Right lobe of liver (tissue), 6 donors: ENCODE data around the gene OLIG3. TPM values are rescaled to one million over a fixed set of nuclear protein-coding genes. Genes with fewer than 3 reads are reported as not detected.
A peak's percentile ranks its signal among the peaks of the same experiment; 100 is the strongest.

Source experiments
- ATAC-seq, 4 donors: fragments of 200-7000 bp; cut with Tn5 transposase; one replicate each; pipeline ENCODE4 v1.9.1; 2020; ENCODE audit warnings: mild to moderate bottlenecking in 4 of 4, moderate library complexity in 4 of 4
- DNase-seq, 3 donors: peaks; one replicate each; pipeline ENCODE4 v3.0.0-alpha.2; 2020
- H3K27ac ChIP-seq, 3 donors: fragments of 200-600 bp; one replicate each; pipeline ENCODE4 v1.8.0; 2022
- H3K27me3 ChIP-seq, 2 donors: fragments of 200-600 bp; one replicate each; pipeline ENCODE4 v1.8.0; 2022
- H3K36me3 ChIP-seq, 4 donors: fragments of 200-600 bp; sonication (generic) in 1 of 4; one replicate each; pipeline versions ENCODE4 v1.5.1 to v1.8.0; 2017 to 2022; ENCODE audit warnings: control low read depth in 1 of 4
- H3K4me1 ChIP-seq, 4 donors: fragments of 200-600 bp; sonication (generic) in 1 of 4; one replicate each; pipeline versions ENCODE4 v1.5.1 to v1.8.0; 2017 to 2022; ENCODE audit warnings: control low read depth in 1 of 4
- H3K4me3 ChIP-seq, 3 donors: fragments of 200-600 bp; one replicate each; pipeline ENCODE4 v1.8.0; 2022
- H3K9me3 ChIP-seq, 4 donors: fragments of 200-600 bp; sonication (generic) in 1 of 4; one replicate each; pipeline versions ENCODE4 v1.5.1 to v1.8.0; 2017 to 2022; ENCODE audit warnings: control low read depth in 1 of 4
- CTCF ChIP-seq, 4 donors: fragments of 200-600 bp in 3 of 4; fragments of 450-650 bp in 1 of 4; IDR thresholded peaks; one replicate each; pipeline versions ENCODE4 v1.5.1 to v1.8.0; 2016 to 2022; ENCODE audit warnings: antibody characterized with exemption in 4 of 4, mild to moderate bottlenecking in 2 of 4
- POLR2A ChIP-seq: fragments of 450-650 bp; IDR thresholded peaks from one replicate; pipeline ENCODE4 v1.6.1; 2017; ENCODE audit warnings: antibody characterized with exemption, mild to moderate bottlenecking
- WGBS: methylation state at CpG from one replicate; pipeline ENCODE4 v1.1.6; 2018; ENCODE audit warnings: low coverage, low lambda C conversion rate; ENCODE audit not compliant: insufficient coverage; ENCODE audit errors: missing lambda C conversion rate; 5-methylcytosine and 5-hydroxymethylcytosine counted together
- intact Hi-C, 2 donors: fragments of 100-400 bp; cut with DNase I; formaldehyde crosslinking; loops; one replicate each; pipeline versions ENCODE4 v1.11.2 to v1.14.1; 2022
- total RNA-seq, 6 experiments: library from RNA; depleted of rRNA in 2 of 6; stranded (reverse); fragments of >200 nt in 2 of 6; fragmentation: NEBNext Ultra II Directional in 3 of 6; extraction: Animal tissue kit (Norgen Biotek cat#: 25700) in 3 of 6; gene quantifications; one replicate each; pipeline versions ENCODE4 v1.1.0 to v1.2.4, GENCODE V29; 2016 to 2023
- donor health status: DM: no; HTN: yes; CAD: no.
- donor health status: DM: no; HTN: no; CAD: no.
- donor health status: DM: no; HTN: no; CAD: no.
- donor health status: DM: no; HTN: yes; CAD: no.
- donor health status: DM: no; HTN: yes; CAD: no.

The OLIG3 gene
- total RNA-seq, 6 experiments from 2014 or later = not detected

GRCh38 chr6:137465378-137466009 lies 28.7 kb downstream of the OLIG3 start:
- intact Hi-C loops = no loop called here
- 36% methylated on average over 6 of the region's 7 CpGs for WGBS
- Histone ChIP-seq H3K27me3 (no peaks in the 10 kb centered on the region), H3K4me3 (no peak overlapping the region), H3K36me3 (no peaks in the 10 kb centered on the region), H3K27ac (no peak overlapping the region), H3K9me3 (no peaks in the 10 kb centered on the region), H3K4me1 (no peaks in the 10 kb centered on the region)
- TF ChIP-seq CTCF (IDR thresholded peaks at IDR 0.05) (no peak), POLR2A (no peak)
- DNase-seq (peak in 1 of 3 donors; percentile 51), ATAC-seq (peak; percentile 72 to 95 (median 82))

GRCh38 chr6:137452333-137452894 lies 41.8 kb downstream of the OLIG3 start:
- intact Hi-C loops = no loop called here
- Histone ChIP-seq H3K4me1 (no peaks in the 10 kb centered on the region), H3K9me3 (no peaks in the 10 kb centered on the region), H3K27ac (no peak overlapping the region), H3K27me3 (no peaks in the 10 kb centered on the region), H3K4me3 (no peak overlapping the region), H3K36me3 (no peaks in the 10 kb centered on the region)
- DNase-seq (no peak), ATAC-seq (no peak)
- no peak for TF ChIP-seq CTCF (IDR thresholded peaks at IDR 0.05)
- WGBS = 73% methylated on average over 7 of the region's 7 CpGs

GRCh38 chr6:137443901-137444300 lies 50.3 kb downstream of the OLIG3 start:
- TF ChIP-seq CTCF (IDR thresholded peaks at IDR 0.05) = no peak
- TF ChIP-seq POLR2A = no peak
- no peak overlapping the region for H3K4me3 ChIP-seq
- no peaks in the 10 kb centered on the region for H3K36me3 ChIP-seq
- no CpG with 5 or more reads among the region's 1 CpG for WGBS
- intact Hi-C loops = no loop called here
- ATAC-seq (no peak), DNase-seq (no peak)
- H3K9me3 ChIP-seq = no peaks in the 10 kb centered on the region
- no peaks in the 10 kb centered on the region for H3K27me3 ChIP-seq
- no peaks in the 10 kb centered on the region for H3K4me1 ChIP-seq
- H3K27ac ChIP-seq = no peak overlapping the region
